Upper lobe of left lung (tissue), 4 donors: Measurements from ENCODE around the gene KIAA1217.

Experiments
- CTCF ChIP-seq, 6 experiments: fragments of 450-650 bp in 4 of 6; fragments of 200-600 bp in 2 of 6; sonication (generic) in 2 of 6; IDR thresholded peaks; one replicate each; pipeline ENCODE4 v1.5.1; 2016 to 2019; ENCODE audit warnings: antibody characterized with exemption in 6 of 6
- POLR2A ChIP-seq, 4 donors: fragments of 450-650 bp; IDR thresholded peaks; one replicate each; pipeline ENCODE4 v1.5.1; 2016 to 2017; ENCODE audit warnings: antibody characterized with exemption in 4 of 4, mild to moderate bottlenecking in 2 of 4
- POLR2AphosphoS5 ChIP-seq, 2 donors: sonication (generic); formaldehyde crosslinking; IDR thresholded peaks; one replicate each; pipeline ENCODE4 v1.5.1; 2017; ENCODE audit warnings: antibody characterized with exemption in 2 of 2

DNA sequence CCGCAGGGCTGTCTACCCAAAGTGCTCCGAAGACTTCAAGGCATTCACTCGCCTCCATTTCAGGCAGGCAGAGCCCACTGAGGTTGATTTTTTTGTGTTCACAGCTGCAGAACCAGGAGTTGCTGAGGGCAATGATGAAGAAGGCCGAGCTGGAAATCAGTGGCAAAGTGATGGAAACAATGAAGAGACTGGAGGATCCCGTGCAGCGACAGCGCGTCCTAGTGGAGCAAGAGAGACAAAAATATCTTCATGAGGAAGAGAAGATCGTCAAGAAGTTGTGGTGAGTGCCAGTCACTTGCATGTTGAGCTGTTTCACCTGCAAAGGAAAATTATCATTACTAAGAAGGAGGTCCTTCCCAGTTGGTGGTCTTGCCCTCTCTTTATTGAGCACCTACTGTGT is 304.2 kb downstream of the KIAA1217 start:
- TF ChIP-seq POLR2A (IDR thresholded peaks at IDR 0.05) (no peak), CTCF (IDR thresholded peaks at IDR 0.05) (no peak), POLR2AphosphoS5 (IDR thresholded peaks at IDR 0.05) (no peak)
